HG03103 (cell line): ENCODE measurements around the gene ZEB2.

Experiments used
- ATAC-seq: cut with Tn5 transposase; IDR thresholded peaks from one replicate; pipeline ENCODE4 v1.9.1; 2021; ENCODE audit warnings: low read depth; ENCODE audit not compliant: unreplicated experiment

Gene ZEB2

GRCh38 chr2:144498277-144498676 is 21.6 kb downstream of the ZEB2 start:
- no peak for ATAC-seq

GRCh38 chr2:144496977-144497598 is 22.8 kb downstream of the ZEB2 start:
- no peak for ATAC-seq

GRCh38 chr2:144496092-144496976 is 23.6 kb downstream of the ZEB2 start:
- no peak for ATAC-seq

GRCh38 chr2:144495227-144496091 is 24.5 kb downstream of the ZEB2 start:
- no peak for ATAC-seq

GRCh38 chr2:144493027-144493809 is 26.7 kb downstream of the ZEB2 start:
- ATAC-seq = no peak

GRCh38 chr2:144490857-144491256 is 29.1 kb downstream of the ZEB2 start:
- ATAC-seq = no peak

- no peak for ATAC-seq
These were observed 29.9 kb downstream of the ZEB2 start for GRCh38 chr2:144490017-144490416.

GRCh38 chr2:144489315-144489916 is 30.5 kb downstream of the ZEB2 start:
- ATAC-seq = no peak

GRCh38 chr2:144484201-144484948 is 35.5 kb downstream of the ZEB2 start:
- no peak for ATAC-seq

- no peak for ATAC-seq
These were observed 38.3 kb downstream of the ZEB2 start for GRCh38 chr2:144481666-144482065.

GRCh38 chr2:144481109-144481508 is 38.8 kb downstream of the ZEB2 start:
- ATAC-seq = no peak

- no peak for ATAC-seq
These were observed 39.6 kb downstream of the ZEB2 start for GRCh38 chr2:144480285-144480684.

GRCh38 chr2:144479659-144480058 is 40.3 kb downstream of the ZEB2 start:
- ATAC-seq = no peak

- ATAC-seq = no peak
These were observed 40.8 kb downstream of the ZEB2 start for GRCh38 chr2:144479138-144479537.

GRCh38 chr2:144477957-144478311 is 42.0 kb downstream of the ZEB2 start:
- no peak for ATAC-seq

GRCh38 chr2:144477281-144477956 is 42.5 kb downstream of the ZEB2 start:
- ATAC-seq = no peak

GRCh38 chr2:144476682-144477081 is 43.2 kb downstream of the ZEB2 start:
- no peak for ATAC-seq

- ATAC-seq = no peak
These were observed 44.2 kb downstream of the ZEB2 start for GRCh38 chr2:144475569-144476275.
